CD4-positive, CD25-positive, alpha-beta regulatory T cell (primary cell): ENCODE results near the gene ZXDC. TPM values are rescaled to one million over a fixed set of nuclear protein-coding genes. Genes with fewer than 3 reads are reported as not detected.
A peak's percentile ranks its signal among the peaks of the same experiment; 100 is the strongest.

Experiments used
- ATAC-seq, 2 donors: fragments of 150-1000 bp; cut with Tn5 transposase; one replicate each; pipeline ENCODE4 v1.10.0; 2021; ENCODE audit warnings: low read depth in 2 of 2, moderate number of reproducible peaks in 2 of 2, moderate library complexity in 1 of 2
- DNase-seq, 3 donors: peaks; one replicate each; pipeline versions ENCODE4 v3.0.0 to v3.0.0-alpha.2; 2012 to 2022; ENCODE audit warnings: mixed read lengths in 1 of 3
- H3K27ac ChIP-seq: one replicate; pipeline ENCODE4 v1.7.0; 2013; ENCODE audit warnings: mild to moderate bottlenecking, low read length; ENCODE audit not compliant: insufficient read depth, poor library complexity, severe bottlenecking
- H3K27me3 ChIP-seq: one replicate; pipeline ENCODE4 v1.7.0; 2013; ENCODE audit warnings: low read length; ENCODE audit not compliant: control insufficient read depth, insufficient read depth
- H3K36me3 ChIP-seq: one replicate; pipeline ENCODE4 v1.7.0; 2013; ENCODE audit warnings: mild to moderate bottlenecking, low read length, moderate library complexity; ENCODE audit not compliant: control insufficient read depth, insufficient read depth
- H3K4me1 ChIP-seq: 2 replicates; pipeline ENCODE4 v1.7.0; 2013; ENCODE audit warnings: mild to moderate bottlenecking, low read length; ENCODE audit not compliant: insufficient read depth, control insufficient read depth, poor library complexity, severe bottlenecking
- H3K4me3 ChIP-seq: one replicate; pipeline ENCODE4 v1.7.0; 2013; ENCODE audit warnings: low read depth, mild to moderate bottlenecking, low read length, moderate library complexity
- H3K9me3 ChIP-seq, 2 experiments: 1 replicate in 1 of 2; 2 replicates in 1 of 2; pipeline ENCODE4 v1.7.0; 2013; ENCODE audit warnings: low read length in 2 of 2, mild to moderate bottlenecking in 1 of 2, moderate library complexity in 1 of 2; ENCODE audit not compliant: control insufficient read depth in 2 of 2
- H3K27ac Mint-ChIP-seq, 3 donors: one replicate each; pipeline ENCODE4 v1.8.0; 2020 to 2022; ENCODE audit warnings: mild to moderate bottlenecking in 3 of 3, mixed read lengths in 3 of 3, moderate library complexity in 2 of 3
- H3K27me3 Mint-ChIP-seq: one replicate; pipeline ENCODE4 v1.8.0; 2022; ENCODE audit warnings: mild to moderate bottlenecking, mixed read lengths
- H3K36me3 Mint-ChIP-seq: one replicate; pipeline ENCODE4 v1.8.0; 2020; ENCODE audit warnings: mixed read lengths
- H3K4me1 Mint-ChIP-seq, 4 donors: one replicate each; pipeline ENCODE4 v1.8.0; 2020 to 2022; ENCODE audit warnings: mixed read lengths in 4 of 4, mild to moderate bottlenecking in 1 of 4
- H3K4me3 Mint-ChIP-seq, 4 donors: one replicate each; pipeline ENCODE4 v1.8.0; 2020 to 2022; ENCODE audit warnings: mild to moderate bottlenecking in 4 of 4, mixed read lengths in 4 of 4, moderate library complexity in 3 of 4
- H3K9me3 Mint-ChIP-seq, 7 donors: one replicate each; pipeline ENCODE4 v1.8.0; 2020 to 2022; ENCODE audit warnings: mixed read lengths in 7 of 7, mild to moderate bottlenecking in 3 of 7, moderate library complexity in 2 of 7
- polyA plus RNA-seq, 4 donors: library from polyadenylated mRNA; unstranded; fragments of 300-500 nt; fragmentation: Illumina TruSeq; gene quantifications; one replicate each; pipeline ENCODE4 v1.2.3, GENCODE V29; 2021
- total RNA-seq: library from RNA; stranded (reverse); gene quantifications from one replicate; pipeline ENCODE4 v1.2.3, GENCODE V29; 2022

Gene ZXDC
- total and polyA plus RNA-seq, 5 donors from 2014 or later = 11.4 to 59.8 (median 12.4) TPM

- peaks cover 0 to 12% (median 7%) of the 10 kb centered on the region in 4 donors for H3K4me1 Mint-ChIP-seq
- Histone ChIP-seq H3K27me3 (no peaks in the 10 kb centered on the region), H3K36me3 (peaks cover 70% of the 10 kb centered on the region), H3K4me3 (no peak overlapping the region), H3K27ac (no peak overlapping the region), H3K4me1 (no peaks in the 10 kb centered on the region), H3K9me3 (no peaks in the 10 kb centered on the region)
- no peaks in the 10 kb centered on the region for H3K9me3 Mint-ChIP-seq
- no peak overlapping the region for H3K27ac Mint-ChIP-seq
- no peak overlapping the region for H3K4me3 Mint-ChIP-seq
- no peaks in the 10 kb centered on the region for H3K27me3 Mint-ChIP-seq
- peaks cover 18% of the 10 kb centered on the region for H3K36me3 Mint-ChIP-seq
- DNase-seq (no peak), ATAC-seq (no peak)
These were observed 24.9 kb downstream of the ZXDC start for GRCh38 chr3:126450744-126451143.

- H3K36me3 Mint-ChIP-seq = peaks cover 16% of the 10 kb centered on the region
- H3K4me3 Mint-ChIP-seq = no peak overlapping the region
- H3K27me3 Mint-ChIP-seq = no peaks in the 10 kb centered on the region
- no peaks in the 10 kb centered on the region for H3K9me3 Mint-ChIP-seq
- ATAC-seq (no peak), DNase-seq (no peak)
- no peak overlapping the region for H3K27ac Mint-ChIP-seq
- peaks cover 0 to 12% (median 5%) of the 10 kb centered on the region in 4 donors for H3K4me1 Mint-ChIP-seq
- Histone ChIP-seq H3K4me3 (no peak overlapping the region), H3K27me3 (no peaks in the 10 kb centered on the region), H3K36me3 (peaks cover 68% of the 10 kb centered on the region), H3K9me3 (no peaks in the 10 kb centered on the region), H3K4me1 (no peaks in the 10 kb centered on the region), H3K27ac (no peak overlapping the region)
These were observed 25.5 kb downstream of the ZXDC start for GRCh38 chr3:126450219-126450618.

- Histone ChIP-seq H3K4me1 (no peaks in the 10 kb centered on the region), H3K27ac (no peak overlapping the region), H3K4me3 (no peak overlapping the region), H3K27me3 (no peaks in the 10 kb centered on the region), H3K36me3 (peaks cover 64% of the 10 kb centered on the region), H3K9me3 (no peaks in the 10 kb centered on the region)
- Mint-ChIP-seq H3K9me3 (no peaks in the 10 kb centered on the region), H3K4me3 (no peak overlapping the region), H3K4me1 (peaks cover 0 to 12% (median 4%) of the 10 kb centered on the region in 4 donors), H3K27me3 (no peaks in the 10 kb centered on the region), H3K36me3 (peaks cover 14% of the 10 kb centered on the region), H3K27ac (peak overlapping the region in 1 of 3 donors; percentile 26)
- ATAC-seq = no peak
- no peak for DNase-seq
These were observed 26.1 kb downstream of the ZXDC start for GRCh38 chr3:126449621-126450051.

GRCh38 chr3:126448893-126449180 is 26.9 kb downstream of the ZXDC start:
- Mint-ChIP-seq H3K36me3 (peaks cover 9% of the 10 kb centered on the region), H3K27me3 (no peaks in the 10 kb centered on the region), H3K9me3 (no peaks in the 10 kb centered on the region), H3K27ac (no peak overlapping the region), H3K4me1 (peaks cover 0 to 8% (median 0%) of the 10 kb centered on the region in 4 donors), H3K4me3 (no peak overlapping the region)
- Histone ChIP-seq H3K36me3 (peaks cover 61% of the 10 kb centered on the region), H3K4me1 (no peaks in the 10 kb centered on the region), H3K27me3 (no peaks in the 10 kb centered on the region), H3K9me3 (no peaks in the 10 kb centered on the region), H3K27ac (no peak overlapping the region), H3K4me3 (no peak overlapping the region)
- no peak for DNase-seq
- ATAC-seq = no peak

GRCh38 chr3:126448136-126448892 is 27.4 kb downstream of the ZXDC start:
- Mint-ChIP-seq H3K4me1 (peaks cover 0 to 8% (median 0%) of the 10 kb centered on the region in 4 donors), H3K27me3 (no peaks in the 10 kb centered on the region), H3K36me3 (peaks cover 9% of the 10 kb centered on the region), H3K4me3 (no peak overlapping the region), H3K27ac (no peak overlapping the region), H3K9me3 (no peaks in the 10 kb centered on the region)
- ATAC-seq (peak in 1 of 2 donors; percentile 3), DNase-seq (no peak)
- H3K4me3 ChIP-seq = no peak overlapping the region
- no peak overlapping the region for H3K27ac ChIP-seq
- H3K9me3 ChIP-seq = no peaks in the 10 kb centered on the region
- H3K27me3 ChIP-seq = no peaks in the 10 kb centered on the region
- peaks cover 59% of the 10 kb centered on the region for H3K36me3 ChIP-seq
- no peaks in the 10 kb centered on the region for H3K4me1 ChIP-seq

- peak overlapping the region in 1 of 3 donors; percentile 3 for H3K27ac Mint-ChIP-seq
- DNase-seq = no peak
- H3K4me3 Mint-ChIP-seq = no peak overlapping the region
- no peaks in the 10 kb centered on the region for H3K27me3 Mint-ChIP-seq
- no peaks in the 10 kb centered on the region for H3K9me3 Mint-ChIP-seq
- H3K4me3 ChIP-seq = no peak overlapping the region
- peaks cover 13% of the 10 kb centered on the region for H3K36me3 Mint-ChIP-seq
- no peak overlapping the region for H3K27ac ChIP-seq
- H3K36me3 ChIP-seq = peaks cover 54% of the 10 kb centered on the region
- ATAC-seq = no peak
- H3K27me3 ChIP-seq = no peaks in the 10 kb centered on the region
- H3K4me1 Mint-ChIP-seq = peaks cover 0 to 8% (median 0%) of the 10 kb centered on the region in 4 donors
- no peaks in the 10 kb centered on the region for H3K9me3 ChIP-seq
- no peaks in the 10 kb centered on the region for H3K4me1 ChIP-seq
These were observed 28.1 kb downstream of the ZXDC start for GRCh38 chr3:126447456-126448106.

GRCh38 chr3:126446791-126447190 is 28.9 kb downstream of the ZXDC start:
- no peaks in the 10 kb centered on the region for H3K9me3 Mint-ChIP-seq
- Histone ChIP-seq H3K27me3 (no peaks in the 10 kb centered on the region), H3K9me3 (no peaks in the 10 kb centered on the region), H3K4me3 (no peak overlapping the region), H3K4me1 (no peaks in the 10 kb centered on the region), H3K27ac (no peak overlapping the region), H3K36me3 (peaks cover 50% of the 10 kb centered on the region)
- ATAC-seq (no peak), DNase-seq (no peak)
- H3K36me3 Mint-ChIP-seq = peaks cover 12% of the 10 kb centered on the region
- peaks cover 0 to 8% (median 0%) of the 10 kb centered on the region in 4 donors for H3K4me1 Mint-ChIP-seq
- no peaks in the 10 kb centered on the region for H3K27me3 Mint-ChIP-seq
- no peak overlapping the region for H3K27ac Mint-ChIP-seq
- H3K4me3 Mint-ChIP-seq = no peak overlapping the region

- DNase-seq (no peak), ATAC-seq (no peak)
- H3K36me3 Mint-ChIP-seq = peaks cover 7% of the 10 kb centered on the region
- H3K27me3 ChIP-seq = no peaks in the 10 kb centered on the region
- H3K4me3 ChIP-seq = no peak overlapping the region
- H3K9me3 ChIP-seq = no peaks in the 10 kb centered on the region
- H3K27ac Mint-ChIP-seq = no peak overlapping the region
- no peak overlapping the region for H3K27ac ChIP-seq
- H3K36me3 ChIP-seq = peaks cover 48% of the 10 kb centered on the region
- H3K27me3 Mint-ChIP-seq = no peaks in the 10 kb centered on the region
- H3K4me1 Mint-ChIP-seq = peaks cover 0 to 5% (median 0%) of the 10 kb centered on the region in 4 donors
- no peak overlapping the region for H3K4me3 Mint-ChIP-seq
- H3K4me1 ChIP-seq = no peaks in the 10 kb centered on the region
- no peaks in the 10 kb centered on the region for H3K9me3 Mint-ChIP-seq
These were observed 29.4 kb downstream of the ZXDC start for GRCh38 chr3:126446301-126446700.
